Spinal cord (tissue), 10 donors: ENCODE measurements around the gene CERT1. TPM values are rescaled to one million over a fixed set of nuclear protein-coding genes. Genes with fewer than 3 reads are reported as not detected.

Experiments
- DNase-seq, 6 donors: peaks; one replicate each; pipeline versions ENCODE4 v3.0.0 to v3.0.0-alpha.2; 2013 to 2015; ENCODE audit warnings: low spot score in 6 of 6, low read depth in 4 of 6
- H3K27ac ChIP-seq: one replicate; pipeline ENCODE4 v1.5.1; 2013; ENCODE audit warnings: low read depth, low read length, control low read depth
- H3K27me3 ChIP-seq: one replicate; pipeline ENCODE4 v1.6.1; 2013; ENCODE audit warnings: low read length; ENCODE audit not compliant: control insufficient read depth, insufficient read depth
- H3K36me3 ChIP-seq: one replicate; pipeline ENCODE4 v1.6.1; 2013; ENCODE audit warnings: low read length; ENCODE audit not compliant: control insufficient read depth, insufficient read depth
- H3K4me1 ChIP-seq: one replicate; pipeline ENCODE4 v1.6.1; 2013; ENCODE audit warnings: low read length; ENCODE audit not compliant: control insufficient read depth, insufficient read depth
- H3K4me3 ChIP-seq: one replicate; pipeline ENCODE4 v1.5.1; 2013; ENCODE audit warnings: low read depth, low read length, control low read depth
- H3K9me3 ChIP-seq: one replicate; pipeline ENCODE4 v1.6.1; 2013; ENCODE audit warnings: low read length; ENCODE audit not compliant: control insufficient read depth, insufficient read depth
- WGBS: methylation state at CpG from one replicate; pipeline ENCODE4 v1.1.5; 2013; ENCODE audit warnings: missing lambda C conversion rate; ENCODE audit not compliant: insufficient coverage; 5-methylcytosine and 5-hydroxymethylcytosine counted together
- polyA plus RNA-seq, 2 donors: library from polyadenylated mRNA; unstranded; fragments of 120-200 nt; gene quantifications; one replicate each; pipeline ENCODE4 v1.2.1, GENCODE V29; 2013; ENCODE audit not compliant: insufficient read length in 2 of 2
- total RNA-seq, 2 donors: library from RNA; depleted of rRNA in 1 of 2; stranded (reverse); fragments of 120-200 nt in 1 of 2; fragments of >200 nt in 1 of 2; gene quantifications; one replicate each; pipeline versions ENCODE4 v1.2.3 to v1.2.4, GENCODE V29; 2013 to 2014
- donor health status: healthy.

CERT1 gene
- total and polyA plus RNA-seq, 4 donors = 25.3 to 73.2 (median 42.5) TPM

DNA sequence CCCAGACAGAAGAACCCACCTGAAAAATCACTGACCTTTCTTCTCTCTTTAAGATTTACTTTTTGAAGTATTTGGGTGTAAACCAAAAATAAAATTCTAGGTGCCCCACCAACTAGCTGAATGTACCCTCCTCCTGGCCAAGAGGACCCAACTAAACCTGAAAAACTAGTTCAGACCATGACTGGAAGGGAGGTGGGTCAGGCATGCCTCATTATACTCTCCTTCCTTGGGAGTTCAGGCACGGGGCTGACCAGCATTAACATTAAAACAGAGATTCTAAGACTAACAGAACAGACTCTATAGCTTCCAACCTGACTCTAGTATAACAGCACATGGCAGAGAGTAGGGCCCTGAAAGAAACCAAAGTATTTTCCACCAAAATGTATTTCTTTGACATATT is 61.4 kb downstream of the CERT1 start:
- peaks cover 13% of the 10 kb centered on the region for H3K9me3 ChIP-seq
- H3K27ac ChIP-seq = no peak overlapping the region
- no peaks in the 10 kb centered on the region for H3K27me3 ChIP-seq
- H3K4me3 ChIP-seq = no peak overlapping the region
- H3K36me3 ChIP-seq = no peaks in the 10 kb centered on the region
- H3K4me1 ChIP-seq = no peaks in the 10 kb centered on the region
- no peak for DNase-seq
- WGBS = no CpG with 5 or more reads among the region's 1 CpG

DNA sequence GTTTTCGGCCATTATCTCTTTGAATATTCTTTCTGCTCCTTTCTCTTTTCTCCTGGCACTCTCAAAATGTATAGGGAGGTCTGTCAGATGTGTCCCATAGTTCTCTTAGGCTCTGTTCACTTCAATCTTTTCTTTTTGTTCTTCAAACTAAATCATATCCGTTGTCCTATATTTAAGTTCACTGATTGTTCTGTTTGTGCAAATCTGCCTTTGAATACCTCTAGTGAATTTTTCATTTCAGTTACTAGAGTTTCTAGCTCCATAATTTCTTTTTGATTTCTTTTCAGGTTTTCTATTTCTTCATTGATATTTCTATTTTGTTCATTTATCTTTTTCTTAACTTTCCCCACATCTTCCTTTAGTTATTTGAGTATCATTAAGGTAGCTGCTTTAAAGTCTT is 65.4 kb downstream of the CERT1 start:
- no peak overlapping the region for H3K4me3 ChIP-seq
- no peak overlapping the region for H3K27ac ChIP-seq
- no peak for DNase-seq
- peaks cover 16% of the 10 kb centered on the region for H3K9me3 ChIP-seq
- no peaks in the 10 kb centered on the region for H3K27me3 ChIP-seq
- no peaks in the 10 kb centered on the region for H3K4me1 ChIP-seq
- no peaks in the 10 kb centered on the region for H3K36me3 ChIP-seq
- no CpG with 5 or more reads among the region's 2 CpGs for WGBS

DNA sequence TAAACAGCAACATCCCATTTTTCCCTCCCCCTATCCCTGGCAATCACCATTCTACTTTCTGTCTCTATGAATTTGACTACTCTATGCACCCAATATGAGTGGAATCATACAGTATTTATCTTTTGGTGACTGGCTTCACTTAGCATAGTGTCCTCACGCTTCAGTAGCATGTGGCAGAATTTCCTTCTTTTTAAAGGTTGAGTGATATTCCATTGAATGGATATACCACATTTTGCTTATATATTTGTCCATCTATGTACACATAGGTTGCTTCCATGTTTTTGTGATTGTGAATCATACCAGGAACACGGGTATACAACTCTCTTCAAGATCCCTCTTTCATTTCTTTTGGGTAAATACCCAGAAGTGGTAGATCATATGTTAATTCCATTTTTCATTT is 69.9 kb downstream of the CERT1 start:
- peaks cover 10% of the 10 kb centered on the region for H3K9me3 ChIP-seq
- H3K27me3 ChIP-seq = no peaks in the 10 kb centered on the region
- whole genome bisulfite sequencing = no CpG with 5 or more reads among the region's 2 CpGs
- no peak overlapping the region for H3K27ac ChIP-seq
- H3K4me1 ChIP-seq = no peaks in the 10 kb centered on the region
- no peaks in the 10 kb centered on the region for H3K36me3 ChIP-seq
- no peak for DNase-seq
- no peak overlapping the region for H3K4me3 ChIP-seq

DNA sequence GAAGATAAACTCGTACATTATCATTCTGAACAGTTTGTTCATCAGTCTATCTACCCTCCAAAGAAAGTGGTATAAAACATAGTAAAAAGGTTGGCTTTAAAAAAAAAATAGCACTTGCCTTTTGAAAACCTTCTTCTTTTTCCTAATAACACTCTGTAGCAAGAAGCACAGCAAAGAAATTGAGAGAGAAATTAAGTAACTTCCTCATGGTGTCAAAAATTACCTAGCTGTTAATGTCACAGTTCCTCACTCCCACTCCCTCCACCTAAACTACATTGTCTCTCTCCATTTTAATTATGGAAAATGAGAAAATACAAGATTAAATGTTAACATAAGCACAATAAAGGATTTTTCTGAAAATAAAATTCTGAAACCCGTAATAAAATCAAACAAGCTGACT is 72.2 kb downstream of the CERT1 start:
- Histone ChIP-seq H3K4me3 (no peak overlapping the region), H3K36me3 (no peaks in the 10 kb centered on the region), H3K9me3 (peaks cover 3% of the 10 kb centered on the region), H3K27me3 (no peaks in the 10 kb centered on the region), H3K27ac (no peak overlapping the region), H3K4me1 (no peaks in the 10 kb centered on the region)
- WGBS = no CpG with 5 or more reads among the region's 2 CpGs
- no peak for DNase-seq

DNA sequence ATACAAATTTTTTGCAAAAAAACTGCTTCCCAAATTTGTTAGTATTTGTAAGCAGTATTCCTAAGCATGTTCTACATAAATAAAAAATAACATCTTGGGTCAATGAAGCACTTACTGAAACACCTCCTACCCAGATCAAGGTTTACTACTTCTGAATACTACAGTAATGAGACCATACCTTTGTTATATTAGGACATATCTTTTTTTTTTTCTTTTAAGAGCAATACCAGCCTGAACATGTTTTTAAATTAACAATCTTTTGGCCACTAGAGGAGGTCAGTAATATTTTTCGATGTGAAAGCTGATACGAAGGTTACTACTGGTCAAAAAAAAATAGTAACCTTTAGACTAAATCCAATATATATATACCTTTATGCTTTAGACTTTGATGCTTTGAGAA is 72.7 kb downstream of the CERT1 start:
- Histone ChIP-seq H3K27me3 (no peaks in the 10 kb centered on the region), H3K36me3 (no peaks in the 10 kb centered on the region), H3K4me1 (no peaks in the 10 kb centered on the region), H3K4me3 (no peak overlapping the region), H3K27ac (no peak overlapping the region), H3K9me3 (peaks cover 3% of the 10 kb centered on the region)
- no peak for DNase-seq
- no CpG with 5 or more reads among the region's 2 CpGs for whole genome bisulfite sequencing

DNA sequence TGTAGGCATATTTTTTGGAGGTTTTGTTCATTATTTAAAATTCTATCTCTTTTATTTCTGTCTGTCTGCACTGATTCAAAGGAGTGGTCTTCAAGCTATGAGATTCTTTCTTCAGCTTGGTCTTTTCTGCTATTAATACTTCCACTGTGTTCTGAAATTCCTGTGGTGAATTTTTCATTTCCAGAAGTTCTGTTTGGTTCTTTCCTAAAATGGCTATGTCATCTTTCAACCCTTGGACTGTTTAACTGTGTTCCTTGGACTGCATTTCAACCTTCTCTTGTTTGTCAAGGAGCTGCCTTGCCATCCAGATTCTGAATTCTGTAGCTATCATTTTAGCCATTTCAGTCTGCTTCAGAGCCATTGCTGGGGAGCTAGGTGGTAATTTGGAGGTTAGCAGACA is 76.3 kb downstream of the CERT1 start:
- Histone ChIP-seq H3K27ac (no peak overlapping the region), H3K9me3 (no peaks in the 10 kb centered on the region), H3K27me3 (no peaks in the 10 kb centered on the region), H3K36me3 (no peaks in the 10 kb centered on the region), H3K4me1 (no peaks in the 10 kb centered on the region), H3K4me3 (no peak overlapping the region)
- no peak for DNase-seq

DNA sequence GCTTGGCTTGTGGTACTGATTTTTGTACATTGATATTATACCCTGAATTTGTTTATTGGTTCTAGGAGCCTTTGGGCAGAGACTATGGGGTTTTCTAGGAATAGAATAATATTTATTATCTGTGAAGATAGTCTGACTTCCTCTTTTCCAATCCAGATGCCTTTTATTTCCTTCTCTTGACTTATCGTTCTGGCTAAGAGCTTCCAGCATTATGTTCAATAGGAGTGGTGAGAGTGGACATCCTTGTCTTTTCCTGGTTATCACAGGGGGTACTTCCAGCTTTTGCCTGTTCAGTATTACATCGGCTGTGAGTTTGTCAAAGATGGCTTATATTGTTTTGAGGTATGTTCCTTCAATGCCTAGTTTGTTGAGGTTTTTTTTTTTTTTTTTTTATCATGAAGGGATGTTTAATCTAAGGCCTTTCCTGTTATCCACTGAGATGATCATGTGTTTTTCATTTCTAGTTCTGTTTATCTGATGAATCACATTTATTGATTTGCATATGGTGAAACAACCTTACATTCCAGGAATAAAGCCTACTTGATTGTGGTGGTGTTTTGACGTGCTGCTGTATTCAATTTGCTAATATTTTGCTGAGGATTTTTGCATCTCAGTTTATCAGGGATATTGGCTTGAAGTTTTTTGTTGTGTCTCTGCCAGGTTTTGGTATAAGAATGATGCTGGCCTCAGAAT is 77.5 kb downstream of the CERT1 start:
- 100% methylated on average over 1 of the region's 3 CpGs for WGBS
- no peaks in the 10 kb centered on the region for H3K27me3 ChIP-seq
- H3K4me1 ChIP-seq = no peaks in the 10 kb centered on the region
- no peak overlapping the region for H3K4me3 ChIP-seq
- no peaks in the 10 kb centered on the region for H3K36me3 ChIP-seq
- no peaks in the 10 kb centered on the region for H3K9me3 ChIP-seq
- no peak overlapping the region for H3K27ac ChIP-seq
- DNase-seq = no peak

DNA sequence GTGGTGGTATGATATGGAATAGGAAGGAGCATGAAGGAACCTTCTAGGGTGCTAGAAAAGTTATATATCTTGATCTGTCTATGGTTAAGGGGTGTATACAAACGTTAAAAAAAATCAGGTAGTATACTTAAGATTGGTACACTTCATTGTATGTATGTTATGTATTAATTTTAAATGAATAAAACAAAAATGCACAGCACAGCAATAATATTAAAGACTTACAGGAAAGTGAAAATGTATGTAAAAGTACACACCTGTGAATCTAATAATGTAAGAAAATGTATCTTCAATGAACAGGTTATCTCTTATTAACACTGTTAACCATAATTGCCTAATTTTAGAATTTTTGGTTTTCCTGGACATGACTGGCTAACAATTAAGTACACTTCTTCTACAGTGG is 97.2 kb downstream of the CERT1 start:
- no peaks in the 10 kb centered on the region for H3K4me1 ChIP-seq
- no peak overlapping the region for H3K4me3 ChIP-seq
- H3K27me3 ChIP-seq = no peaks in the 10 kb centered on the region
- WGBS = no CpG with 5 or more reads among the region's 1 CpG
- H3K36me3 ChIP-seq = peaks cover 13% of the 10 kb centered on the region
- H3K9me3 ChIP-seq = no peaks in the 10 kb centered on the region
- no peak overlapping the region for H3K27ac ChIP-seq
- no peak for DNase-seq

DNA sequence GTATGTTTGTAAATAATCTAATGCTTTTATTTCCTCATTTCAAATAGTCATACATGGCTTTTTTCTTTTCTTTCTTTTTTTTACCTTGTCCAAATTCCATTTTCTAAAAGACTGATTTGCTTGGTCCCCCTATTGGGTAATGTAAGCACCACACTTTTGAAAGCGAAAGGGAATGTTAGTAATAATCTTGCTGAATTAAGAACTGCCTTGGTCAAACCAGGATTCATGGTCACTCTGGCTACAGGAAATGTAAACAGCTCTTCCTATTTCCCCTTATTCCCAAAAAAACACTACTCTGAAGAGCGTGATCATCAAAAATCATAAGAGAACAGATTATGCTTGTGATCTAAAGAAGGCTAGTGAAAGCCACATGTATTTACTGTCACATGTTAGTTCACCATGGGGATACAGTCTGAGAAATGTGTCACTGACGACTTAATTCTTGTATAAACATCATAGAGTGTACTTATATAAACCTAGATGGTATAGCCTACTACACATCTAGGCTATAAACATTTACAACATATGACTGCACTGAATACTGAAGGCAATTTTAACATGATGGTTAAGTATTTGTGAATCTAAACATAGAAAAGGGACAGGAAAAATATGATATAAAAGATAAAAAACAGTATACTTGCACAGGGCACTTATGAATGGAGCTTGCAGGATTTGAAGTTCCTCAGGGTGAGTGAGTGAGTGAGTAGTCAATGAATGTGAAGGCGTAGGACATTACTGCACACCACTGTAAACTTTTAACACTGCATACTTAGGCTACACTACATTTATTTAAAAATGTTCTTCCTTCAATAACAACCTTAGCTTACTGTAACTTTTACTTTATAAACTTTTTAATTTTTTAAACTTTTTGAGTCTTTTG is 99.1 kb downstream of the CERT1 start:
- no CpG with 5 or more reads among the region's 4 CpGs for WGBS
- H3K27ac ChIP-seq = no peak overlapping the region
- H3K4me3 ChIP-seq = no peak overlapping the region
- no peaks in the 10 kb centered on the region for H3K27me3 ChIP-seq
- H3K9me3 ChIP-seq = no peaks in the 10 kb centered on the region
- H3K36me3 ChIP-seq = peaks cover 13% of the 10 kb centered on the region
- DNase-seq = no peak
- H3K4me1 ChIP-seq = no peaks in the 10 kb centered on the region

DNA sequence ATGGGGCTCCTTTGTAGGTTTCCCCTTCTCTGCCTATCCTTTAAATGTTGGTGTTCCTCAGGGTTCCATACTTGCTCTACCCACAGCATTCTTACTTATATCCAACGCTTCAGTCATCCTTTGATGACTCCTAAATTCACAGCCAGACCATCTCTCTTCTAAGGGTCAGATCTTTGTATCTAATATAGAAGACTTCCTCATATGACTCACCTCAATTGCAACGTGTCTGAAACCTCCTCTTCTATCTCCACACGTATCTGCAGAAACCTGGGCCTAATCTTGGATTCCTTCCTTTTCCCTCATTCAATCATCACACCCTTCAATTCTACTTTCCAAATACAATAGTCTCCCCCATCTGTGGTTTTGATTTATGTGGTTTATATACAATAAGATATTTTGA is 106.1 kb downstream of the CERT1 start:
- DNase-seq = no peak
- H3K27me3 ChIP-seq = no peaks in the 10 kb centered on the region
- H3K36me3 ChIP-seq = peaks cover 11% of the 10 kb centered on the region
- H3K4me3 ChIP-seq = no peak overlapping the region
- no peaks in the 10 kb centered on the region for H3K4me1 ChIP-seq
- WGBS = 100% methylated on average over 1 of the region's 3 CpGs
- H3K9me3 ChIP-seq = no peaks in the 10 kb centered on the region
- H3K27ac ChIP-seq = no peak overlapping the region
